ENCODE measurements around the gene FOXN3. TPM values are rescaled to one million over a fixed set of nuclear protein-coding genes. Genes with fewer than 3 reads are reported as not detected.

FOXN3 gene
- polyA plus RNA-seq, 2 of the 4 experiments (the other 2 are of a cell fraction): 6.0 to 6.4 TPM

DNA sequence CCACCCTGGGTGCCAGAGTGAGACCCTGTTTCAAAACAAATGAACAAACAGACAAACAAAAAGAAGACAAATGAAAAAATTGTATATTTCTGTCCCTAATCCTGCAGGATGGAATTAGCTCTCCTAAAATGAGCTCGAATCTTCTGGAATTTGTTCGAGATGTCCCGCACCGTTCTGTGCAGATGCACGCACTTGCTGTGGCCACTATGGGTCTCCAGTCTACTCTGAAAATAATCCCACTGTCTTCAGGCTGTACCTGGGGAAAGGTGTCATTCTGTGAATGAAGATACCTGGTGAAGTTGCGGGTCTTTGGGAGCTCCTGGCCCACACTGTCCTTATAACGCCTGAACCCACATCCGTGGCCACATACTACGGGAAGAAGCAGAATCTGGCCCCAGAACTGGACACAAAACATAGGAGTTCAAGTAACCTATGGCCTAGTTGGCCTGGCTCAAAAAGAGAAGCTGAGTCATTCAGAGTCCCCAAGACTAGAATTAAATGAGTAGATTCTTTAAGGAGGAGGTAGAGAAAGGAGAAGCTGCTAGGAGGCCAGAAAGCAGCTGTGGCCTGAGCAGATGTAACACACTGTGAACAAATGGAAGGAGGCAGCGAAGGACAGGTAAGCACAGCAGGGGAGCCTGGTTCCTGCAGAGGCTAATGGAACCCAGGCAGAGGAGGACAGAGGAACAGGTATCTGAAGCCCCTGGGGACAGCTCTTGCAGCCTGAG, 108.6 kb downstream of the FOXN3 start:
- H3K4me1 ChIP-seq: peaks cover 11% of the 10 kb centered on the region
- TF ChIP-seq MAFK (IDR thresholded peaks at IDR 0.05; ENCODE audit: partially characterized antibody) (no peak), CHD2 (IDR thresholded peaks at IDR 0.05; ENCODE audit: low read length, partially characterized antibody) (no peak), RARB (CRISPR knock-in tag; IDR thresholded peaks at IDR 0.05) (no peak), SREBF2 (IDR thresholded peaks at IDR 0.05) (no peak), HDAC2 (IDR thresholded peaks at IDR 0.05) (no peak), JUNB (IDR thresholded peaks at IDR 0.05) (no peak), KDM1A (IDR thresholded peaks at IDR 0.05; ENCODE audit: low read depth) (no peak), MAZ (IDR thresholded peaks at IDR 0.05; ENCODE audit: borderline replicate concordance, low read depth, low read length) (no peak), POLR2AphosphoS2 (conservative IDR thresholded peaks at IDR 0.05; ENCODE audit: low read length) (no peak)
- TF ChIP-seq, protein P1, sequence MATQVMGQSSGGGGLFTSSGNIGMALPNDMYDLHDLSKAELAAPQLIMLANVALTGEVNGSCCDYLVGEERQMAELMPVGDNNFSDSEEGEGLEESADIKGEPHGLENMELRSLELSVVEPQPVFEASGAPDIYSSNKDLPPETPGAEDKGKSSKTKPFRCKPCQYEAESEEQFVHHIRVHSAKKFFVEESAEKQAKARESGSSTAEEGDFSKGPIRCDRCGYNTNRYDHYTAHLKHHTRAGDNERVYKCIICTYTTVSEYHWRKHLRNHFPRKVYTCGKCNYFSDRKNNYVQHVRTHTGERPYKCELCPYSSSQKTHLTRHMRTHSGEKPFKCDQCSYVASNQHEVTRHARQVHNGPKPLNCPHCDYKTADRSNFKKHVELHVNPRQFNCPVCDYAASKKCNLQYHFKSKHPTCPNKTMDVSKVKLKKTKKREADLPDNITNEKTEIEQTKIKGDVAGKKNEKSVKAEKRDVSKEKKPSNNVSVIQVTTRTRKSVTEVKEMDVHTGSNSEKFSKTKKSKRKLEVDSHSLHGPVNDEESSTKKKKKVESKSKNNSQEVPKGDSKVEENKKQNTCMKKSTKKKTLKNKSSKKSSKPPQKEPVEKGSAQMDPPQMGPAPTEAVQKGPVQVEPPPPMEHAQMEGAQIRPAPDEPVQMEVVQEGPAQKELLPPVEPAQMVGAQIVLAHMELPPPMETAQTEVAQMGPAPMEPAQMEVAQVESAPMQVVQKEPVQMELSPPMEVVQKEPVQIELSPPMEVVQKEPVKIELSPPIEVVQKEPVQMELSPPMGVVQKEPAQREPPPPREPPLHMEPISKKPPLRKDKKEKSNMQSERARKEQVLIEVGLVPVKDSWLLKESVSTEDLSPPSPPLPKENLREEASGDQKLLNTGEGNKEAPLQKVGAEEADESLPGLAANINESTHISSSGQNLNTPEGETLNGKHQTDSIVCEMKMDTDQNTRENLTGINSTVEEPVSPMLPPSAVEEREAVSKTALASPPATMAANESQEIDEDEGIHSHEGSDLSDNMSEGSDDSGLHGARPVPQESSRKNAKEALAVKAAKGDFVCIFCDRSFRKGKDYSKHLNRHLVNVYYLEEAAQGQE (IDR thresholded peaks at IDR 0.05): no peak
- H3K4me2 ChIP-seq: no peak overlapping the region
- DNase-seq (ENCODE audit: low read depth in 1 of 2, low spot score in 1 of 2): no peak
- no peak overlapping the region for H3K27ac ChIP-seq
- no peaks in the 10 kb centered on the region; the same call in 2 of the 3 replicates for H3K9me3 ChIP-seq
- ChIA-PET CTCF (interaction anchor here (1.1 to 1.4 kb wide), 2 partner anchors 9 to 16 kb away, joined by 4 to 6 read pairs; no protein-coding TSS in a partner anchor), POLR2A (no interaction called here)
- FAIRE-seq: no peak
- ATAC-seq: no peak
- WGBS (ENCODE audit: missing lambda C conversion rate): 84% methylated on average over 10 of the region's 10 CpGs
- H3K4me3 ChIP-seq: no peak overlapping the region

DNA sequence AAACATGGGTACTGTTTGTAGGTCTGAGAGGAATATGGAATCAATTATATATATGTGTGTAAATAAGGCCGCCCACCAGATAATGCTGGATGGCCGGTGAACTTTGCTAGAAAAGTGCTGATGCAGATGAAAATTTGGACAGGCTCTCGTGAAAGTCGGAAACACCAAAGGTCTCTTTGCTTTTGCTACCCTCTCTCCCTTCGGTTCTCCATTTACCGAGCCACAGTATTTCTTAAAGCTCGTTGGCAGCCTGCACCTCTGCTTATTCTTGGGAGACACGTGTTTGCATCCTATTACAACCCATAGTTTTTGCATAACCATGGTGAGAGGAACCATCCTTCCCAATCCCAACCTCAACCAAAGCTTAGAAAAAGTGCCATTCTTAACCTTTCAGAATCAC, 109.6 kb downstream of the FOXN3 start:
- no peak for ATAC-seq
- POLR2A ChIA-PET: no interaction called here

DNA sequence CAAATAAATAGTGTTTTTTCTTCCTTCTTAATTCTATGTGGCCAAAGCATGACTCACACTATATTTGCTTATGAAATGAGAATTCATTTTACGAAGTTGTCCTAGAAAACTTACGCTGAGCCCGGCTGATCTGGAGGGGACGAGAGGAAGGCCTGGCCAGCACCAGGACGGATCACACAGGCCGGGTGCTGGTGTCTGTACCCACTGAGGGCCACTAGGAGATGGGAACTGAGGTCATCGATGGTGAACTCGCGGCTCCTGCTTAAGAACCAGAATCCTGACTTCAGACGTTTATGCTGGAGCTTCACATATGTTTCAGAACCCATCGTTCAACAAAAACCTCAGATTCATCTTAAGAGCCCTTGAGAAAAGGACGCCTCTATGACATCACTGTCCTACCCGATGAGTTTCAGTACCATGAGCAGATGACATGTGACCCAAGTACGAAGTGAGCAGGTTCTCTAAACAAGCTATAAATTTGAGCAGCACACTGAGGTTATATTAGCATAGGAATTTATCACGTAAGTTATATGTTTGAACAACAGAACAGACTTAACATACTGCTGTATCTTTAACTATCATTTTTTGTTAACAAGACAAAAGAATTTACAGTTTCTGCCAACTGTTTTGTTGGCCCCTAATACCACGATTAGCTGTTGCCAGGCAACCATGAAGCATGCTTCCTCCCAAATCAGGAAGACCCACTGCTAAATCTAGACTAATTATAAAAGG, 111.9 kb downstream of the FOXN3 start:
- FAIRE-seq (no peak), DNase-seq (ENCODE audit: low read depth in 1 of 2, low spot score in 1 of 2) (no peak), ATAC-seq (no peak; a peak in 1 of 6 replicates)
- Histone ChIP-seq H3K9me3 (no peaks in the 10 kb centered on the region), H3K4me3 (no peak overlapping the region), H3K4me1 (peaks cover 14% of the 10 kb centered on the region), H3K27ac (no peak overlapping the region), H3K4me2 (no peak overlapping the region)
- 71% methylated on average over 16 of the region's 16 CpGs for WGBS (ENCODE audit: missing lambda C conversion rate)
- CTCF ChIA-PET: interaction anchor here (0.6 to 1.1 kb wide), 3 partner anchors 113 to 333 kb away, joined by 3 to 4 read pairs (median 3); no protein-coding TSS in a partner anchor
- POLR2A ChIA-PET: no interaction called here
- no peak for TF ChIP-seq SREBF2 (IDR thresholded peaks at IDR 0.05)
- TF ChIP-seq RFX5 (IDR thresholded peaks at IDR 0.05): no peak
- TF ChIP-seq, protein P2, sequence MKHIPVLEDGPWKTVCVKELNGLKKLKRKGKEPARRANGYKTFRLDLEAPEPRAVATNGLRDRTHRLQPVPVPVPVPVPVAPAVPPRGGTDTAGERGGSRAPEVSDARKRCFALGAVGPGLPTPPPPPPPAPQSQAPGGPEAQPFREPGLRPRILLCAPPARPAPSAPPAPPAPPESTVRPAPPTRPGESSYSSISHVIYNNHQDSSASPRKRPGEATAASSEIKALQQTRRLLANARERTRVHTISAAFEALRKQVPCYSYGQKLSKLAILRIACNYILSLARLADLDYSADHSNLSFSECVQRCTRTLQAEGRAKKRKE (CRISPR knock-in tag; IDR thresholded peaks at IDR 0.05; ENCODE audit: low read depth): no peak
- TF ChIP-seq, protein P3, sequence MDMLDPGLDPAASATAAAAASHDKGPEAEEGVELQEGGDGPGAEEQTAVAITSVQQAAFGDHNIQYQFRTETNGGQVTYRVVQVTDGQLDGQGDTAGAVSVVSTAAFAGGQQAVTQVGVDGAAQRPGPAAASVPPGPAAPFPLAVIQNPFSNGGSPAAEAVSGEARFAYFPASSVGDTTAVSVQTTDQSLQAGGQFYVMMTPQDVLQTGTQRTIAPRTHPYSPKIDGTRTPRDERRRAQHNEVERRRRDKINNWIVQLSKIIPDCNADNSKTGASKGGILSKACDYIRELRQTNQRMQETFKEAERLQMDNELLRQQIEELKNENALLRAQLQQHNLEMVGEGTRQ (IDR thresholded peaks at IDR 0.05): no peak
- TF ChIP-seq MAZ (IDR thresholded peaks at IDR 0.05; ENCODE audit: borderline replicate concordance, low read depth, low read length): no peak

More for the DNA sequence above, 109.6 kb downstream of the FOXN3 start:
- Histone ChIP-seq H3K4me1 (peaks cover 14% of the 10 kb centered on the region), H3K9me3 (no peaks in the 10 kb centered on the region), H3K27ac (no peak overlapping the region), H3K4me2 (no peak overlapping the region), H3K4me3 (no peak overlapping the region)
- DNase-seq (ENCODE audit: low read depth in 1 of 2, low spot score in 1 of 2) (no peak), FAIRE-seq (no peak)
- peak; percentile 77 for TF ChIP-seq MAFK (IDR thresholded peaks at IDR 0.05; ENCODE audit: partially characterized antibody)
- TF ChIP-seq, protein P2 (CRISPR knock-in tag; IDR thresholded peaks at IDR 0.05; ENCODE audit: low read depth): no peak
- CTCF ChIA-PET: interaction anchor here (1.1 to 1.4 kb wide), 2 partner anchors 10 to 16 kb away, joined by 4 to 6 read pairs; no protein-coding TSS in a partner anchor
- 82% methylated on average over 8 of the region's 8 CpGs for WGBS (ENCODE audit: missing lambda C conversion rate)
